ENCODE measurements around the gene PHF21A. TPM values are rescaled to one million over a fixed set of nuclear protein-coding genes. Genes with fewer than 3 reads are reported as not detected.
A peak's percentile ranks its signal among the peaks of the same experiment; 100 is the strongest.

The PHF21A gene
- total and polyA plus RNA-seq, 2 of the 13 experiments (the other 11 are each of a cell fraction or from before 2014, with no cell fraction given) = 4.1 to 34.6 TPM

GRCh38 chr11:45917623-45918330, 203.5 kb downstream of the PHF21A start, which contains the start of gene PEX16 (continued):
- TF ChIP-seq ZNF574 (CRISPR knock-in tag; IDR thresholded peaks at IDR 0.05) = peak; percentile 78
- TF ChIP-seq FOXP4 (CRISPR knock-in tag; IDR thresholded peaks at IDR 0.05) = peak; percentile 14; the same call in 1 of the 2 replicates
- no peak for TF ChIP-seq ZNF549 (CRISPR knock-in tag; IDR thresholded peaks at IDR 0.05)
- peak; percentile 24 for TF ChIP-seq AGO1 (IDR thresholded peaks at IDR 0.05; ENCODE audit: low read depth, low read length, poor library complexity, severe bottlenecking)
- TF ChIP-seq ZNF326 (CRISPR knock-in tag; IDR thresholded peaks at IDR 0.05; ENCODE audit: borderline replicate concordance) = no peak
- TF ChIP-seq ATF7 (IDR thresholded peaks at IDR 0.05) = no peak
- TF ChIP-seq ATF7 (CRISPR knock-in tag; IDR thresholded peaks at IDR 0.05) = no peak; the same call in 1 of the 2 replicates
- TF ChIP-seq GTF3A (CRISPR knock-in tag; conservative IDR thresholded peaks at IDR 0.05) = peak; percentile 83; the same call in 1 of the 2 replicates
- TF ChIP-seq ETS1 (CRISPR knock-in tag; IDR thresholded peaks at IDR 0.05) = no peak
- TF ChIP-seq ZNF160 (CRISPR knock-in tag; IDR thresholded peaks at IDR 0.05) = peak; percentile 8; the same call in 1 of the 2 replicates
- peak; percentile 41; the same call in 1 of the 2 replicates for TF ChIP-seq ZZZ3 (CRISPR knock-in tag; IDR thresholded peaks at IDR 0.05; ENCODE audit: borderline replicate concordance)
- peak; percentile 49; the same call in 1 of the 2 replicates for TF ChIP-seq TAF1 (CRISPR knock-in tag; IDR thresholded peaks at IDR 0.05)
- 0 out of 2 replicates have a peak, but pooled peaks have one; percentile 73 for TF ChIP-seq ZNF761 (CRISPR knock-in tag; conservative IDR thresholded peaks at IDR 0.05)
- no peak for TF ChIP-seq BHLHE40 (IDR thresholded peaks at IDR 0.05; ENCODE audit: low read length)
- TF ChIP-seq FOSL2 (CRISPR knock-in tag; IDR thresholded peaks at IDR 0.05) = peak; percentile 12; the same call in 1 of the 2 replicates
- TF ChIP-seq ZFP41 (CRISPR knock-in tag; IDR thresholded peaks at IDR 0.05; ENCODE audit: borderline replicate concordance) = no peak
- no peak for TF ChIP-seq THYN1 (CRISPR knock-in tag; IDR thresholded peaks at IDR 0.05; ENCODE audit: borderline replicate concordance, low read depth)
- TF ChIP-seq ZNF337 (CRISPR knock-in tag; IDR thresholded peaks at IDR 0.05; ENCODE audit: borderline replicate concordance, low read depth) = 0 out of 2 replicates have a peak, but pooled peaks have one; percentile 24
- TF ChIP-seq ZNF224 (CRISPR knock-in tag; IDR thresholded peaks at IDR 0.05) = peak; percentile 38; the same call in 1 of the 2 replicates
- TF ChIP-seq ZNF737 (CRISPR knock-in tag; IDR thresholded peaks at IDR 0.05; ENCODE audit: borderline replicate concordance) = no peak
- 0 out of 2 replicates have a peak, but pooled peaks have one; percentile 46 for TF ChIP-seq CREB1 (IDR thresholded peaks at IDR 0.05)
- peak; percentile 71 for TF ChIP-seq CREB1 (CRISPR knock-in tag; IDR thresholded peaks at IDR 0.05)
- TF ChIP-seq NPAS2 (CRISPR knock-in tag; IDR thresholded peaks at IDR 0.05; ENCODE audit: borderline replicate concordance) = no peak
- no peak for TF ChIP-seq SNAI1 (CRISPR knock-in tag; IDR thresholded peaks at IDR 0.05; ENCODE audit: borderline replicate concordance)
- TF ChIP-seq KLF15 (CRISPR knock-in tag; IDR thresholded peaks at IDR 0.05; ENCODE audit: borderline replicate concordance) = 0 out of 2 replicates have a peak, but pooled peaks have one; percentile 41
